GM18907 (cell line): ENCODE results near the gene PHPT1.
"Not testable (repeated sequence)": the region's sequence is repeated elsewhere in the genome, so short reads cannot be mapped to it uniquely, and the experiment has no call there.

Source experiments
- ATAC-seq: cut with Tn5 transposase; IDR thresholded peaks from one replicate; pipeline ENCODE4 v1.9.1; 2021; ENCODE audit warnings: mild to moderate bottlenecking, moderate library complexity; ENCODE audit not compliant: unreplicated experiment

PHPT1 gene

DNA sequence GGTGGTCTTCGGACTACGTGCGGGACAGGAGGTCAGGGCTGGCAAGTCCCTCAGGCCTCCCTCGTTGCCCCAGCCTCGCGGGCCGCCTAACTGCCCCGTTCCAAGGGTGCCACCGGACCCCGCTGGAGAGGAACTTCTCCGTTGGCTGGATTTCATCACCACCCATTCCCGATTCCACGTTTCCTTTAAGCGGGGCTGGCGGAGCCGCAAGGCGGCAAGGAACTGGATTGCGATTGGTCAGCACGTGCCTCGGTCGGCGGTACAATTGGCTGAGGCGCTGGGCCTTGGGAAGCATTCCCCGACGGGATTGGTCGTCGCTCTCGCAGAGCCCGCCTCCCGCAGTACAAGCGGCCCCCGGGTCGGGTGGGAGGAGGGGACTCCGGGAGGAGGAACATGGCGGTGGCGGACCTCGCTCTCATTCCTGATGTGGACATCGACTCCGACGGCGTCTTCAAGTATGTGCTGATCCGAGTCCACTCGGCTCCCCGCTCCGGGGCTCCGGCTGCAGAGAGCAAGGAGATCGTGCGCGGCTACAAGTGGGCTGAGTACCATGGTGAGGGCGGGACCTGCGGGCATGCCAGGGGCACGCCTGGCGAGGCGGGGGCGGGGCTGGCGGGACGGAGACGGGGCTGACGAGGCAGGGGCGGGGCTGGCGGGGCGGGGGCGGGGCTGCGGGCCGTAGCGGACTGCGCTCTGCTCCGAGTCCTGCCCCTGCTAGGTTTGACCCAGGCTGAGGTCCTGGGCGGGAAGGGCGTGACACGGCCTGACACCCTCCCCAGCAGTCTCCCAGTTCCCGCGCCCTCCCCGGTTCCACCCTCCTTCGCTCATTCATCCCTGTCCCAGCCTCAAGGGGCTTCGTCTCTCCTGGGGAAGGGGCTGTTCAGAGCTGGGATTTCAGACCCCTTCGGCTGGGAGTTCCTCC, at the start of gene PHPT1:
Gene PHPT1 (plus strand): TSS at position 372 of the 922 bp plus-strand sequence. CDS start 22 bp downstream, at position 394.
- peak; percentile 79 for ATAC-seq

DNA sequence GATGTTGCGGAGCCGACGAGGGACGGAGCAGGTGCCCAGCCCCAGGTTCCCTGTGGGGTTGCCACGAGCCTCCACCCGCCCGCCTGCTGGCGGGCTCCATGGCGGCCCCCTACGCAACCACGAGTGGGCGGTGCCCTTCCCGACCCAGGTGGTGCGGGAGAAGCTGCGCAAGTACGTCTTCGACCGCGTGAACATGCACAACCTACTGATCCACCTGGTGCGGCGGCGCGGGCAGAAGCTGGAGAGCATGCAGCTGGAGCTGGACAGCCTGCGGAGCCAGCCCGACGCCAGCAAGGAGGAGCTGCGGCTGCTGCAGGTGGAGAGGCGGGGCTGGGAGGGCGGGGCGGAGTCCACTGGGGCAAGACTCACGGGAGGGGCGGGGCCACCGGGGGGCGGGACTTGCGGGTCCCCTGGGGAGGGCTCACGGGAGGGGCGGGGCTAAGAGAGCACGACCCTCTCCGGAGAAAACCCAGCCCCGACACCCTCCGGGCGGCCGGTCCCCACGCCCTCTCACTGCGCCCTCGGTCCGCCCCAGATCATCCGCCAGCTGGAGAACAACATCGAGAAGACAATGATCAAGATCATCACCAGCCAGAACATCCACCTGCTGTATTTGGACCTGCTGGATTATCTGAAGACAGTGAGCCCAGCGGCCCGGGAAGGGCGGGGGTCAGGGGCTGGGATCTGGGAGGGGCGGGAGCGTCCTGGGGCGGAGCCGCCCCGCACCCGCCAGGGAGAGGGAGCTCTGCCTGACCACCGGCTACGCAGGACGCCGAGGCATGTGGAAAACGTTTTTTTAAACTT, 49.2 kb upstream of the PHPT1 start:
- ATAC-seq = peak; percentile 38

DNA sequence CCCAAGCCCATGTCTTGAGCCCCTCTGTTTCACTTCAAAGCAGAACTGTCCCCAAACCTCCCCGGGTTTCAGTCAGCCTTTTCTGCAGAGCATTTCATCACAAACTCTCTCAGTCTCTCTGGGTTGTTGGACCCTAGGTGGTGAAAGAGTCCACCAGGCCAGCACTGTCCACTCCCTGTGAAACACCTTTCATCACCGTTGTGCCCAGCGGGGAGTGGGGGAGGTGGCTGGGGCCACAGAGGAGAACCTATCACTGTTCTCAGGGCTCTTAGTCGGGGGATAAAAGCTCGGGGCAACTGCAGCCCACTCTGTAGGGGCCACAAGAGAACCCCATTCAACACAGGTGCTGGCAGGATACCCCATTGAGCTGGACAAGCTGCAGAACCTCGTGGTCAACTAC, 46.9 kb upstream of the PHPT1 start:
- no peak for ATAC-seq

DNA sequence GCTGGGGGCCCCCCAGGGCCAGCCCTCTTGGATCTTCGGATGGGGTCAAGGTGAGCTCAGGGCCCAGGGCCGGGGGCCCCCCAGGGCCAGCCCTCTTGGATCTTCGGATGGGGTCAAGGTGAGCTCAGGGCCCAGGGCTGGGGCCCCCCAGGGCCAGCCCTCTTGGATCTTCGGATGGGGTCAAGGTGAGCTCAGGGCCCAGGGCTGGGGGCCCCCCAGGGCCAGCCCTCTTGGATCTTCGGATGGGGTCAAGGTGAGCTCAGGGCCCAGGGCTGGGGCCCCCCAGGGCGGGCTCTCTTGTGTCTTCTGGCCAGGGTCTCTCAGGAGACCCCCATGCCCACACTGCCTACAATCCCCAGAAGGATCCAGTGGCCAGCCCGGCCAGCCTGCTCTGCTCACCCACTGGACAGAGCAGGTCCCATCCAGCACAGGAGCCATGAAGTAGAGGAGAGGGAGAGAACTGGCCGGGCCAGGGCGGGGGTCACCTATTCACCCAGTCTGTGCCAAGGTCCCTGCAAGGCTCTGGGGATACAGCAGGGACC, 46.1 kb upstream of the PHPT1 start:
- not testable (repeated sequence) for ATAC-seq

DNA sequence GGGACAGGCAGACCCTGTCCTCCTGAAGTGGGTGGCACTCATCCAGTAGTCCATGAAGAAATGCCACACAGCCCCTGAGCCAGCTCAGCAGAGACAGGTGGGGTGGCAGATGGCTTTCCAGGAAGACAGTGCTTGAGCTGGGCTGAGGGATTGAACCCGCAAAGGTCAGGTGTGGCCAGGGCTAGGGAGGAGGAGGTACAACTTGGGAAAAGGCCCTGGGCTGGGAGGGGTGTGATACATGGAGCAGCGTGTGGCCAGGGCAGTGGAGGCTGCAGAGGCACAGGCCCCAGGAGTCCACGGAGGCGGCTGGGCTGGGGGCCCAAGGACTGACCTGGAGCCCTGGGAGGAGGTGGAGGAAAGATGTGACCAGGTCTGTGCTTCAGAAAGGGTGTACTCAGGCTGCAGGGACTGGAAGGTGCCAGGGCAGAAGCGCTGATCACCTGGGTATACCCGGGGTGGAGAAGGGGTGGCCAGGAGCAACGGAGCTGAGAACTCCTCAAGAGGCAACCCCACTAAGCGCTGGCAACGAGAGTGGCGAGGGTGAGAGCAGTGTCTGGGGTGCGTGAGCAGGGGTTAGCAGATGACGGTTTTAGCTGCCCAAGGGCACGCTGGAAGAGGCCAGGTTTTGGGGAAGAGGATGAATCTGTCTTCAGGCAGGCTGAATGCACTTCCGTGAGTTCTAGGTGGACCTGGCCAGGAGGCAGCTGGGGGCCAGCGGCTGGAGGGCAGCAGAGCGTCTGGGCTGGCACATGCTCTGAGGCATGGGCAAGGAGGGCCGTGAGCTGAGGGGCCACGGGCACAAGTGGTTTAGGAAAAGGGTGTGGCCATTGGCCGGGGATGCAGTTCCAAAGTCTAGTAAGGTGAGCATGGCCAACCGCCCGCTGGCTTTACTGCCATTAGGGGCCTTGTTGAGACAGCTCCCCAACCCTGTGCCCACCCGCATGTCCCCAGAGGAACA, 45.4 kb upstream of the PHPT1 start:
- ATAC-seq = no peak

DNA sequence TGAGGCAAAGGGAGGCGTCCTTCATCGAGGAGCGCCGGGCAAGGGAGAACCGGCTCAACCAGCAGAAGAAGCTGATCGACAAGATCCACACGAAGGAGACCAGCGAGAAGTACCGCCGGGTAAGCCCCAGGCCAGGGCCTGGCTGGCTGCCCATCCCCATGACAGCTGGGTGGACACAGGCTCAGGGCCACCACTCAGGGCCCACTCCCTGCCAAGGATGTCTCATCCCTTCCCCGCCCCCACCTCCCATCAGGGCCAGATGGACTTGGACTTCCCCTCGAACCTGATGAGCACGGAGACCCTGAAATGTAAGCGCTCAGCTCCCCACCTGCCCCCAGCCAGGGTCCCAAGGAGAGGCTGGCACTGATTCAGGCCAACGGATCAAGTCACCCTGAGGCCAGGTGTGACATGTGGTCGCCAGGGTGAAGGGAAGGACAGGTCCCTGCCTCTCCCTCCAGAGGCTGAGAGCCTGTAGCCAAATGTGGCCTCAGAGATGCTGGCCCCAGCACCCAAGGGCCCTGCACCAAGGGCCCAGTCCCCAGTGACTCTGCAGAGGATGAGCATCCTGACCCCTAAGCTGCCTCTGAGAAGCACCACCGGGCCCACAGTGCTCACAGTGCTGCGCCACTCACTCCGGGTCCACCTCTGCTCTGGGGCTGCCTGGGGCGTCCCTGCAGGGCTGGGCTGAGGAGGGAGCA, 44.6 kb upstream of the PHPT1 start:
- no peak for ATAC-seq

DNA sequence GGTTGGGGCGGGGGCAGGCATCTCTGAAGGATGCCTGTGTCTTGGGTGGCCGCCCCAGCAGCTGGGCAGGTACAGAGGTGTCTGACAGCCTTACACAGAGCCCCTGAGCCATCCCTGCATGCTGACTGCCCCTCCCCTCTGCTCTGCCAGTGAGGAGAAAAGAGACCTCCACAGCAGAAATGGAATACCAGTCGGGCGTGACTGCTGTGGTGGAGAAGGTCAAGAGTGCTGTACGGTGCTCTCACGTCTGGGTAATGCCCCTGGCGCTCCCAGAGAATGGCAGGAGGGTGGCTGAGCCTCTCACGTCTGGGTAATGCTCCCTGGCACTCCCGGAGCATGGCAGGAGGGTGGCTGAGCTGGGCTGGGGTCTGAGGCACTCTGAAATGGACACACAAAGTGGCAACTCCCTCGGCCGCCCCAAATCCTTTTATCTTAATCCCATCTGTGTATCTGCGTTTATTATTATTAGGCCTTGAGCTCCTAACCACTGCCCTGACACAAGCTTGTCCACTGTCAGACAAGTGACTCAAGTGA, 43.9 kb upstream of the PHPT1 start:
- no peak for ATAC-seq

DNA sequence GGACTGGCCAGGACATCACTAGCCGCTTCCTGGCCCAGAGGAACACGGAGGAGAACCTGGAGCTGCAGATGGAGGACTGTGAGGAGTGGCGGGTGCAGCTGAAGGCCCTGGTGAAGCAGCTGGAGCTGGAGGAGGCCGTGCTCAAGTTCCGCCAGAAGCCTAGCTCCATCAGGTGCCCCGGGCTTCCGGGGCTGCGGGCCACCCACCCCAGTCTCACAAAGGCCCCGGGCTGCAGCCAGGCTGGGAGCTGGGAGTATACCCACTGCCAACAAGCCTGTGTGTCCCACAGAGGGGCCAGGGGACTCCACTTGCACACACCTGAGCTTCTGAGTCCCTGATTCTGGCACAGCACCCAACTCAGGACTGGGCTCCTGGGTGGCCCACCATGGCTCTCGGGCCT, 43.1 kb upstream of the PHPT1 start:
- ATAC-seq = no peak

DNA sequence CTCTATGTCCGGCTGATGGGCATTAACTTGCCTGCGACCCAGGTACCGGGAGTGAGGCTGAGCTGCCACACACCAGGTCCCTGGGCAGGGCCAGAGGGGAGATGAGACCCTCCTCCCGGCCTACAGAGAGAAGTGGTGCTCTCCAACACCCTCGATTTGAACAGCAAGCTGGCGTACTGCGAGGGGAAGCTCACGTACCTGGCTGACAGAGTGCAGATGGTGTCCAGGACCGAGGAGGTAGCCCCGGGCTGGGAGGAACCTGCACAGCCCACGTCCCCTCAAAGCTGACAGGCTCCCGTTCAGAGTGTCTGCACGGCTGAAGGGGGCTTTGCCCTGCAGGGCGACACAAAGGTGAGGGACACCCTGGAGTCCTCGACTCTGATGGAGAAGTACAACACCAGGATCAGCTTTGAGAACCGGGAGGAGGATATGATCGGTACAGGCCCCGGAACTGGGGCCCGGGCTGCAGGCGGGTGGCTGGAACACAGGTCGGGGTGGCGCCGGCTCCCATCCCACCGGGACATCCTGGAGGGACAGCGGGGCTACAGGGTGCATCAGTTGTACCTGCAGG, 42.5 kb upstream of the PHPT1 start:
- ATAC-seq = no peak

DNA sequence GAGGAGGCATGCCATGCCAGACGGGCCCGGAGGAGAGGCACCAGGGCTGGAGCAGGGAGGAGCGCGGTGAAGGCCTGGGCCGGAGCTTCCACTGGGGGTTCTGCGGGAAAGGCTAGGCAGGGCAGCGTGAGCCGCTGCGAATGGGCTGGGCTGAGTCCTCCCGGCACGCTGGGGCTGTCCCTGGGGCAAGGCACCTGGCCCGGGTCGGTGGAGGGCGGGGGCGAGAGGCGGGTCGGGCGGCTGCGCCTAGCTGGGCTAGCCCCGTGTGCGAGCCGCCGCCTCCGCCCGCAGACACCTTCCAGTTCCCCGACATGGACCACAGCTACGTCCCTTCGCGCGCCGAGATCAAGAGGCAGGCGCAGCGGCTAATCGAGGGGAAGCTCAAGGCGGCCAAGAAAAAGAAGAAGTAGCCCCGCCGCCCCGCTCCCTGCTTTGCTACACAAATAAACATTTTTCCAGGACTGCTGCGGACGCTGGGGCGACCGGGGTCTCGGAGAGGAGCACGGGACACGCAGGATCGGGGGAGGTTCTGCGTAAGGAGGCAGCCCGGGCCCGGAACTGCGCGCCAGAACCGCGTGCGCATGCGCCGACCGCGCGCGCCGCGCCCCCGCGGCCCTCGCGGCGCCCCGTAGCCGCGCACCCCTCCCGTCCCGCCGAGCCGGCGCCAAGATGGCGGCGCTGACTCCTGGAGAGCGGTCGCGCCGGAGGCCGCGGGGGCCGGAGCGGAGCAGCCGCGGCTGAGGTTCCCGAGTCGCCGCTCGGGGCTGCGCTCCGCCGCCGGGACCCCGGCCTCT, 41.7 kb upstream of the PHPT1 start, which contains the start of gene RABL6:
Gene RABL6 (plus strand): TSS at position 668 of the 794 bp plus-strand sequence. CDS start 249 bp downstream, outside the sequence.
- peak; percentile 71 for ATAC-seq

DNA sequence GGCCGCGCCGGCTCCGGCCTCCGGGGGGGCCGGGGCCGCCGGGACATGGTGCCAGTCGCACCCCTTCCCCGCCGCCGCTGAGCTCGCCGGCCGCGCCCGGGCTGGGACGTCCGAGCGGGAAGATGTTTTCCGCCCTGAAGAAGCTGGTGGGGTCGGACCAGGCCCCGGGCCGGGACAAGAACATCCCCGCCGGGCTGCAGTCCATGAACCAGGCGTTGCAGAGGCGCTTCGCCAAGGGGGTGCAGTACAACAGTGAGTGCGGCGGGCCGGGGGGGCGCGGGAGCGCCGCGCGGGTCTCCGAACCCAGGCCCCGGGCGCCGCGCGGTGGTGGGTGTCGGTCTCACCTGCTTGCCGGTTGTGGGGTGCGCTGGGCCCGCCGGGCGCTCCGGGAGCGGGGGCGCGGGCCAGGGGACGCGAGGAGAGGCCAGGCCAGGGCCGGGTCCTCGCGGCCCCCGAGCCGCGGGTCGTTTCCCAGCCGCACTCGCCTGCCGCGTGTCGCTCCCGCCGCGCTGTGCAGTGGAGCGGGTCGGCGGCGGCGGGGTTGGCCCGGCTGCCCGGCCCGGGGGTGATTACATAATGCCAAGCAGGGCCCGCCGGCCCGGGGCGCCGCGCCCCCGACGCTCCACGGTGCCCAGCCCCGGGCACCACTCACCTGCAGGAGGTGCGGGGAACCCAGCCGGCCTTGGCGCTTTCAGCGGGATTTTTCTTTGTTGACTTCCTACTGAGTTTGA, 41.0 kb upstream of the PHPT1 start:
- peak; percentile 41 for ATAC-seq

DNA sequence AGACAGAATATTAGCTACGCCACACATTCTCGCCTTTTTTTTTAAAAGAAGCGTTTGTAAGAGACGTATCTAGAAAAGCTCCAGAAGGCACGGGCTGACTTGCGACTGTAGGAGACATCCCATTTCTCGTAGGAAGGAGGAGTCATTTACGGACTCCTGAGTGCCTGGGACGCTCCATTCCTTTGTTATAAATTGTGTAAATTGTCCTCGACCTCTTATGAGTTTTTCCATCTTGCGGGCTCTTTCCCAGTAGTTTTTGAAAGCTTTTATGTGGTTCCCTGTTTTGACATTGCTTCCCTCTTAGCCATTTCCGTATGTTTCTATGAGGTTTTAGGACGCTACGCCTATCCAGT, 40.4 kb upstream of the PHPT1 start:
- no peak for ATAC-seq

DNA sequence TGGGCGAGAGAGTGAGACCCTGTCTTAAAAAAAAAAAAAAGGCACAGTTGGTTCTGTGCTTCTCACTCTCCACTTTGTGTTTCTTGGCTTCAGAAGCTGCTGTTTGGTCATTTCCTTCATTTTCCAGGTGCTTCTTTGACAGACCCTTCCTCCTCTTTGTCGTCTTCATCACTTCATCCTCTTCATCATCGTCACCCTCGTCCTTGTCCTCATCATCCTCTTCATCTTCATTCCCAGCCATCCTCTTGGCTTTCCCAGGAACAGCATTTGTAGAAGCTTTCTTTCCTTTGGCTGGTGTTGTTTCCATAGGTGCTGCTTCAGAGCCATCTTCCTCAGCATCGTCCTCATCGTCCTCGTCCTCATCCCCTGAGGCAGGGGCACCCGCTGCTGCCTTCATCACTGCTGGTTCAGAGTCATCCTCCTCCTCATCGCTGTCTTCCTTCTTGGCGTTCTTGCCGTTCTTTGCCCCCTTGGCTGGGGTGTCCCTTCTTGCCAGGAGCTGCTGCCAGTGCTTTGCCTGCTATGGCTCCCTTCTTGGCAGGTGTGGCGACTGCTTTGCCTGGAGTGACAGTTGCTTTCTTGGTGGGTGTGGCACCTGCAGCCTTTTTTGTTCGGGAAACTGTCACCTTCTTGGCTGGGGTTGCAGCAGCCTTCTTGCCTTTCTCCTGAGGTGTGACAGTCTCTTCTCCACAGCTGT, 34.3 kb upstream of the PHPT1 start:
- ATAC-seq = no peak

DNA sequence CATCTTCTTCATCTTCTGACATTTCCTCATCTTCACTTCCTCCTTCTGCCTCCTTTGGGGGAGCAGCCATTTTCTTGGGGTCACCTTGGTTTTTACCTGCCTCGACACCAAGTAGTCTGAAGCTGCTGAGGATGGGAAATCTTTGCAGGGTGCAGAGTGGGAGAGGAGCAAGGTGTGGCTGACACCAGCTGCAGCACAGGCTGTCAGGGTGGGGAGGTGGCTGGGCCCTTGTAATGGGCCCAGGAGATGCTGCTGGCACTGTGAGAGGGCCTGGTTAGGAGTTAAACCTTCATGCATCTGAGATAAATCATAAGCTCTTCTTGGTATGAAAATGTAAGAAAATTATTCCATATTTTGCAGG, 33.8 kb upstream of the PHPT1 start:
- no peak for ATAC-seq

DNA sequence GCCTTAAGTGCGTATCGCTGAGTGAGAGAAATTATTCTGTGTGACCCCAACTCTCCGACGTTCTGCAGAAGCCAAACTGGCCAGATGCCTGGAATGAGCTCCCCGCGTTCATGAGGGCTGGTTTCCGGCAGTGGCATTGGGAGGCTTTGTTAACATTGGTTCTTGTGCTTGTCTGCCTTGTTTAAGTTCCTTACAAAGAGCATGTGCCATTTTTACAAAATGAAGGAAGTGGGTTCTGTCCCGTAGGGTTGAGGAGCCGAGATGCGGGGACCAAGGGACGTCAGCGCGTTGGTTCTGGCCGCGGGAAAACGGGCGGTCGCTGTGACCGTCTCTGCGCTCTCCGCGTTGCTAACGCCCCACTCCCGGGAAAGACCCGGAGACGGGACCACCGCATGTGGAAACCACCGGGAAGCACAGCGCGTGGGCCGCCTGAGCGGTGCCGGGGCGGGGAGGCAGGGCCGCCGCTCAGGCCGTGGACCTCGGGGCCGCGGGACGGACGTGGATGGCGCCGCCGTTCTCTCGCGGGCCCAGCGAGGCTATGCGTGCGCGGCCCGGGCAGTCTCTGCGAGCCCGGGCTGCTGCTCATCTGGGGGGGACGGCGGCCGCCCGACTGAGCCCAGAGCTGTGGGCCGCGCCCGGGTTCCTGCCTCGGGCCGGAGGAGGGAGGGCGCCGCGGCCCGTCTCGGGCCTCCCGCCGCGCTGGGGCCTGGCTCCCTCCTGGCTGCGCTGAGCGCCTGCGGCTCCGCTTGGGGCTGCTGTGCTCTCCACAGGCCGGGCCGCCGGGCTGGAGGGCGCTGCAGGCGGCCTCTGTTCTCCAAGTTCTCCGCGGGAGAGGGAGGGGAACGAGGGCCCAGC, 28.0 kb upstream of the PHPT1 start:
- ATAC-seq = no peak

DNA sequence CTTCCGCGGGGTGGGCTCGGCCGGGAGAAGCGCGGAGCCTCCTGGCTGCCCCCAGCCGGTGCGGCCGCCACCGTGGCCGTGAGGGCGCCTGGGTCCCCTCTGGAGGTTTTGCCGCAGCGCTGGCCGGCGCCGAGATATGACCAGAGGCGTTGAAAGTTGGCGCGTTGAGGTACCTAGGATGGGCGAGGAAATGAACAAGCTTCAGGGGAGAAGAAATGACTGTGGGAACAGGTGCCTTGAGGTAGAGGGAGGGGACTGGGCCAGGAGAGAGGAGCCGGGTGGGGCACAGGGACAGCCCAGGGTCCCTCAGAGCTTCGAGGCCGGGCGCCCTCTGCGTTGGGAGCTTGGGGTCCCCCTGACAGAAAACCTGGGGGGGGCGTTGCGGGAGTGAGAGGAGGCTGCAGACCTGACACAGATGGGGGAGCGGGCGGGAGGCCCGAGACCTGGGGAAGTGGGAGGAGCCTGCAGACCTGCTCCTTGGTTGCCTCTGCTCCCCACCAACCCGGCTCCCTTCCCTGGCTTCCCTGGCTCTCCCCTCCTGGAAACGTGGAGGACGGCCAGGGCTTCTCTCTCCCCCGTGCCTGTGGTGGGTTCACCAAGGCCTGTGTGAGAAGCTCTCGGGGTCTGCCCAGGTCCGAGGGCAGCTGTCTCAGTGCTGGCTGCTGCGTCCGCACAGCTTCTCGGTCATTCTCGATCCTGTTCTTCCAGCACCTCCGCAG, 27.2 kb upstream of the PHPT1 start:
- no peak for ATAC-seq
